KOPT-K1 (cell line): ENCODE measurements around the gene HNRNPC.
"Not testable (repeated sequence)": the region's sequence is repeated elsewhere in the genome, so short reads cannot be mapped to it uniquely, and the experiment has no call there.

Experiments used
- H3K27ac ChIP-seq: fragments of 200-600 bp; sonication (generic); 2 replicates; pipeline ENCODE4 v1.5.1; 2016; ENCODE audit warnings: antibody characterized with exemption, mild to moderate bottlenecking, low read depth, low read length; ENCODE audit not compliant: poor library complexity, severe bottlenecking
- H3K36me3 ChIP-seq: fragments of 200-600 bp; sonication (generic); 2 replicates; pipeline ENCODE4 v1.5.1; 2017; ENCODE audit warnings: antibody characterized with exemption, mild to moderate bottlenecking, low read length, moderate library complexity; ENCODE audit not compliant: insufficient read depth
- H3K9me3 ChIP-seq: fragments of 200-600 bp; sonication (generic); 2 replicates; pipeline ENCODE4 v1.5.1; 2017; ENCODE audit warnings: antibody characterized with exemption, low read length, mild to moderate bottlenecking; ENCODE audit not compliant: insufficient read depth, poor library complexity, severe bottlenecking

Gene HNRNPC

GRCh38 chr14:21215879-21216251, 53.4 kb downstream of the HNRNPC start:
- Histone ChIP-seq H3K9me3 (no peaks in the 10 kb centered on the region), H3K36me3 (peaks cover 100% of the 10 kb centered on the region)

DNA sequence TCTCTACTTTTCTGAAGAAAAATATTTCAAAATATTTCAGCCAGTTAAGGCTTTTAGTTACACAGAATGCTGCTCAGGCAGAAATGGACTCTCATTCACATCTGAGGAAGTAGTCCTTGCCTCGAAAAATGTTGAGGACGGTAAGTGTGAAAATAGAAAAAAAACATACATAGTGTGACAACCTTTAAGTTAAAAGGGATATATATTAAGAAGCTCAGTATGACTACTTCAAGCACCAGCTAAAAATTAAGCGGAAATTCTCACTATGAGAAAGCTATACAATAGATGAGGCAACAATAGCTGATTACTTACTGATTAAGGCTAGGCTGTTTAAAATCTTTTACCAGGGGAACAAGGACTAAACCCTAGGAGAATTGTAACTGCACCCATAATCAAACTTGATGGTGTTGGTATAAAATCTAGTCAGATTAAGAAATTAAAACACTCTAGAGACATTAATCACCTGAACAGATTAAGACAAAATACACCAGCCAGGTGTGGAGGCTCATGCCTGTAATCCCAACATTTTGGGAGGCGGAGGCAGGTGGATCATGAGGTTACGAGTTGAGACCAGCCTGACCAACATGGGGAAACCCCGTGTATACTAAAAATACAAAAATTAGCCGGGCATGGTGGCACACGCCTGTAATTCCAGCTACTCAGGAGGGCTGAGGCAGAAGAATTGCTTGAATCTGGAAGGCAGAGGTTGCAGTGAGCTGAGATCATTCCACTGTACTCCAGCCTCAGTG, 53.9 kb downstream of the HNRNPC start:
- Histone ChIP-seq H3K36me3 (peaks cover 99% of the 10 kb centered on the region), H3K27ac (no peak overlapping the region), H3K9me3 (no peaks in the 10 kb centered on the region)

More at GRCh38 chr14:21215879-21216251, 53.4 kb downstream of the HNRNPC start:
- no peak overlapping the region for H3K27ac ChIP-seq

DNA sequence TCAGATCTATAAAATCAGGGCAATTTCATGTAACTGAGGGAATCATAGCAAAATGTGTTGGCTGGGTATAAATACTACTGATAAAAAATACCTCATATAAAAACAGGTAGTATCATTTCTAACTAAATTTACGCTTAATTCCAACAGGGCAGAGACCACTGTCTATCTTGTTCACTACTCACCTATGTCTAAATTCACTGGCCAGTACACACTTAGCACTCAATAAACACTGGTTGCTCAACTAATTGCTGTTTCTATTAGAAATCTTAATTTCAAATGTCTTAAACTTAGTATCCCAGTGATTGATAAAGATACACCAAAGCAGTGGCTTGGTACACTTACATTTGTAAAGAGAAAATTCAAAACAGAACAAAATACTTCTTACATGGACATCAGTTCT, 55.6 kb downstream of the HNRNPC start:
- no peak overlapping the region for H3K27ac ChIP-seq
- H3K9me3 ChIP-seq: no peaks in the 10 kb centered on the region
- H3K36me3 ChIP-seq: peaks cover 99% of the 10 kb centered on the region

DNA sequence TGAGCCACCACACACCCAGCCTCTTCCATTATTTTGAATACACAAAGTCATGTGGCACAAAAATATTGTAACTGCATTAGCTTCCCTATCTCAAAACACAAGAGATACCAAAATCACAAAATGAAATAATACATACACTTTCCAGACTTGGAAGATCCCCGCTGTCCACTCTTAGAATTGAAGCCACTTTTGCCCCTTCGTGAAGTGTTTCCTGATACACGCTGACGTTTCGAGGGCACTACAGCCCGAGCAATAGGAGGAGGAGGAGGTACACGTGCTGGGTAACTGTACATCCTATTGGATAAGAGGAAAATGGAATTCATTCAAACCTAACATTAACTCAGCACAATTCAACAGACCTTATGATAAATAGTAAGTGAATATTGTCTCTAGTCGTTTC, 56.4 kb downstream of the HNRNPC start:
- peaks cover 99% of the 10 kb centered on the region for H3K36me3 ChIP-seq
- not testable (repeated sequence) for H3K27ac ChIP-seq, H3K9me3 ChIP-seq

DNA sequence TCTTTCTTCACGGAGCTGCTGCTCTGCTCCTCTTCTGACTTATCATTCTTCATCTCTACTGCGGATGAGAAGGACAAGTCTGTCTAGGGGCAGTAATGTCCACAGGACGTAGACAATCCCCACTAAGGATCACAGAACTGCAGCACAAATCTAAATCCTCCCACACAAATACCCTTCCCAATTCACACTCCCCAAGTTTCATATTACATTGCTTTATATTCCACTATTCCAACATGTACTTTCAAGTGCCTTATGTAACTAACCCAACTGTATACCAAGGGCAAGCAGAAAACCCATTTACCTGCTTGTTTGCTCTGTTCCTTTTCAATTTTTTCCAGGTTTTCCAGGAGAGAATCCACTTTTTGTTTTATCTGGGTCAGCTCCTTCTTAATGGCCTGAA, 57.7 kb downstream of the HNRNPC start:
- Histone ChIP-seq H3K9me3 (no peaks in the 10 kb centered on the region), H3K27ac (no peak overlapping the region), H3K36me3 (peaks cover 99% of the 10 kb centered on the region)

- H3K36me3 ChIP-seq: peaks cover 99% of the 10 kb centered on the region
These were observed 59.2 kb downstream of the HNRNPC start for GRCh38 chr14:21210023-21210422.

DNA sequence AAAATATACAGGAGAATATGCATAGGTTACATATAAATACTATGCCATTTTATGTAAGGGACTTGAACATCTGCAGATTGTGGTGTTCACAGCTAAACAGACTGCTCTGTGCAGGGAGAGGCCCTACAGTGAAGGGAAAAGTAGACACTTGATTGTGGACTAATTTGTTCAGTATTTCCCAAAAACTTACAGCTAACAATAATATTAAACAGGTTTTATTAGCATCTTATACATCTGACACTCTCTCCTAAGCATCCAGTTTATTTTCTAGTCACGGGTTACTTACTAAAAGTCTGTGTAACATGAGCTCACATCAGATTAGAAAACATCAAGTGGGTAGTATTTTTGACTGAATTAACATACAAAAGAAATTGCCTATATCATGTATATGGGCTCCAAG, 60.1 kb downstream of the HNRNPC start:
- no peaks in the 10 kb centered on the region for H3K9me3 ChIP-seq
- H3K27ac ChIP-seq: no peak overlapping the region
- peaks cover 99% of the 10 kb centered on the region for H3K36me3 ChIP-seq

More at GRCh38 chr14:21210023-21210422, 59.2 kb downstream of the HNRNPC start:
- H3K9me3 ChIP-seq: no peaks in the 10 kb centered on the region
- no peak overlapping the region for H3K27ac ChIP-seq

DNA sequence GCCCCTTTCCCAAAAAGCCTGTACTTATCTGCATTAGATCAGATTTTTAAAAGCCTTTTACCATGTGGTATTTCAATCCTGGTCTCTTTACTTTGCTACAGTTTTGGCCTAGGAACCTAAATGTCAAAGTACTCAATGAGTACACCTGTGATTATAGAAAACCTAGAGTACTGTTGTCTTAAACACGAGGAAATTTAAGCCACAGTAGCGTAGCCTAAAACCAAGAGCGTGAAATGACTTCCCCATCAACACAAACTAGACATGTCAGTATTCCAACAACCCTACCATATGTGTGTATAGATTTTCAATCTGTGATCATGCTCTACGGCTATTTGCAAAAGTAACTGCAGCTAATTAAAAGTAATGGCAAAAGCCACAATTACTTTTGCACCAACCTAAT, 60.7 kb downstream of the HNRNPC start:
- H3K36me3 ChIP-seq: peaks cover 98% of the 10 kb centered on the region
- H3K9me3 ChIP-seq: no peaks in the 10 kb centered on the region
- no peak overlapping the region for H3K27ac ChIP-seq

- Histone ChIP-seq H3K36me3 (peaks cover 98% of the 10 kb centered on the region), H3K9me3 (no peaks in the 10 kb centered on the region), H3K27ac (no peak overlapping the region)
These were observed 62.2 kb downstream of the HNRNPC start for GRCh38 chr14:21206753-21207684.

DNA sequence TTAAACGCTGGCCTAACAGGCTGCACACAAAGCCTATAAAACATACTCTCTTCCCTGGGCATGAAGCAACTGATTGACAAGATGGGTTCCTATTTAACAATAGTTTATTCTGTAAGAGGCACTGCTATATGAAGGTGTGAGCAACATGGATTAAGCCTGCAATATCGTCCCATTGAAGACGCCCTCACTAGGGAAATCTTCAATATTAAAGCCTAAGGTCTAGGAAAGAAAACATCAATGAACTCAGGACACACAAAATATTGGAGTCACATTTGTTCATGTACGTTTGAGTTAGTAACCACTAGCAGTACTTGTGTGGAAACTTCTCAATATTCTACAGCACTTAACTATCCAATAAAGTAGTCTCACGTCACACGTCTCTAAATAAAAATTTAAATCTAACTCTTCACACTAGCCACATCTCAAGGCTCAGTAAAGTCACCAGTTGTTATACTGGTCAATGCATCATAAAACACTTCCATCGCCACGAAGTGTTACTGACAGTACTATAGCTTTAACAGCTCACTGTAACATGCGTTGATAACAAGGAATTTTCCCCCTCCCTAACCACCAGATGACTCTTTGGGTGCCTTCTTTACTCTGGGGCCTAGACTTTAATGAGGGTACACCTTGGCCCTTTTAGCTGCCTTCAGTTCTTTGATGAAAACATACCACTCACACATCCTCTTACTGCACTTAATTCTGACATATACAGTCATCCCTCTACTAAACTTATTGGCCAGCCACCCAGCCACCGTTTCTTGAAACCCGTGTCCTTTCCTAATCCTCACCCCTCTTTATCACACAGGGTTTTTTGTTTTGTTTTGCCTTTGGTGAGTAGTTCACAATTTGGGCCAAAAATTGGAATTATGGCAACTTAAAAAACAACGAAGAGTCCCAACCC, 63.3 kb downstream of the HNRNPC start:
- no peaks in the 10 kb centered on the region for H3K9me3 ChIP-seq
- peaks cover 92% of the 10 kb centered on the region for H3K36me3 ChIP-seq
- no peak overlapping the region for H3K27ac ChIP-seq

DNA sequence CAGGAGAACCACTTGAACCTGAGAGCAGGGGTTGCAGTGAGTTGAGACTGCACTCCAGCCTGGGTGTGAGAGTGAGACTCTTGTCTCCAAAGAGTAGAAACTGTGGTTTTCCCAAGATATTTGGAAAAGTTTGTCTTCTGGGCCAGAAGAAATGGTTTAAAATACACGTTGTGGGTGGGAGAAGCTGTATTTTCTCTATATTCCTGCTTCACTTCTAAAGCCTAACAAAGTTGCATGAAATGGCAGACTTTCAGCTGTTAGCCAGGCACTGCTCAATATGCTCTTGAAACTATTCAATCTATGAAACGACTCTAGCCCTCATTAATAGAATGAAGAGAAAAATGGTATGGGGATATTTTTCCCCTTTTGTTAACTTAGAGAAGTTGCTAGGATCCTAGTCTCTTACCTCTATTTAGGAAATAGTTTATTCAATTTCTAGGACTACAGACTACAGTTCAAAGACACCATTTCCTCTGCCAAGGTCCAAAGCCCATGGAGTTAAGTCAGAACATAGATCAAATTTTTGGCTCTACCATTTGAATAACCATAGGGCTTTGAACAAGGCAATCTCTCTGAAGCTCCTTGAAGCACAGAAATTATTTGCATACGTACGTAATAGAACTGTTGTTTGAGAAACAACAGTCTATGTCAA, 64.1 kb downstream of the HNRNPC start:
- no peak overlapping the region for H3K27ac ChIP-seq
- H3K9me3 ChIP-seq: no peaks in the 10 kb centered on the region
- peaks cover 85% of the 10 kb centered on the region for H3K36me3 ChIP-seq

- H3K9me3 ChIP-seq: no peaks in the 10 kb centered on the region
- H3K27ac ChIP-seq: no peak overlapping the region
- peaks cover 77% of the 10 kb centered on the region for H3K36me3 ChIP-seq
These were observed 64.8 kb downstream of the HNRNPC start for GRCh38 chr14:21204167-21205025.

- Histone ChIP-seq H3K27ac (no peak overlapping the region), H3K36me3 (peaks cover 70% of the 10 kb centered on the region), H3K9me3 (no peaks in the 10 kb centered on the region)
These were observed 65.6 kb downstream of the HNRNPC start for GRCh38 chr14:21203470-21204166.
